Mammary epithelial cell (primary cell): ENCODE data around the gene FAM171A2.

Experiments
- CTCF ChIP-seq, 2 donors: IDR thresholded peaks in 1 of 2; conservative IDR thresholded peaks in 1 of 2; 2 replicates each; pipeline ENCODE4 v1.5.1; 2011 to 2012; ENCODE audit warnings: inconsistent platforms in 2 of 2, low read length in 2 of 2, mild to moderate bottlenecking in 2 of 2, control low read depth in 1 of 2, low read depth in 1 of 2; ENCODE audit not compliant: insufficient read depth in 1 of 2; ENCODE audit errors: extremely low read depth in 1 of 2
- EZH2 ChIP-seq: IDR thresholded peaks from 2 replicates; pipeline ENCODE4 v1.6.1; 2012; ENCODE audit warnings: low read length, inconsistent platforms, borderline replicate concordance

GRCh38 chr17:44367231-44367979 is 3.8 kb upstream of the FAM171A2 start:
- TF ChIP-seq CTCF (conservative IDR thresholded peaks at IDR 0.05 in 1 of 2, IDR thresholded peaks at IDR 0.05 in 1 of 2; ENCODE audit: extremely low read depth in 1 of 2, insufficient read depth in 1 of 2, low read depth in 1 of 2, low read length in 2 of 2) (no peak), EZH2 (no peak)
